Astrocyte of the spinal cord (primary cell): ENCODE measurements around the gene BTBD9.

Experiments
- DNase-seq: peaks from one replicate; pipeline ENCODE4 v3.0.0; 2011; ENCODE audit warnings: low read depth, low spot score
- H3K4me3 ChIP-seq: 2 replicates; pipeline ENCODE4 v1.5.1; 2011; ENCODE audit warnings: low read depth, mild to moderate bottlenecking, low read length, moderate library complexity
- in situ Hi-C: cut with HindIII; loops from 2 replicates; pipeline ENCODE4 v1.10.0; 2017; ENCODE audit warnings: low sequenced_read_pairs
- TF ChIP-seq, protein P1 (sequence below): IDR thresholded peaks from 2 replicates; pipeline ENCODE4 v1.5.1; 2012; ENCODE audit warnings: low read depth, mild to moderate bottlenecking, low read length, inconsistent platforms

The BTBD9 gene

DNA sequence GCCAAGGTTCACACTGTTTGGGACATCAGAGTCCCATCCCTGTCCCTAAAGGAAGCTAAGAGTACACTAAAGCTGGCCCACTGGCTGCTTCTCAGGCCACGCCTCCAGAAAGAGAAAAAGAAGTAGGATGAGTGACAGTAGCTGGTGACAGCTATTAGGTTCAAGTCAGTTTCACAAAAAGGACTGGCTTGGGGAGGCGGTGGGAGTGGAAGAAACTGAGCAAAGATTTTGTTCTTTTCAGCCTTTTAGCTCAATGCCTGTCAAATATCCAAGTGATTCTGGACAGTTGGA, 445.5 kb downstream of the BTBD9 start:
- TF ChIP-seq, protein P1, sequence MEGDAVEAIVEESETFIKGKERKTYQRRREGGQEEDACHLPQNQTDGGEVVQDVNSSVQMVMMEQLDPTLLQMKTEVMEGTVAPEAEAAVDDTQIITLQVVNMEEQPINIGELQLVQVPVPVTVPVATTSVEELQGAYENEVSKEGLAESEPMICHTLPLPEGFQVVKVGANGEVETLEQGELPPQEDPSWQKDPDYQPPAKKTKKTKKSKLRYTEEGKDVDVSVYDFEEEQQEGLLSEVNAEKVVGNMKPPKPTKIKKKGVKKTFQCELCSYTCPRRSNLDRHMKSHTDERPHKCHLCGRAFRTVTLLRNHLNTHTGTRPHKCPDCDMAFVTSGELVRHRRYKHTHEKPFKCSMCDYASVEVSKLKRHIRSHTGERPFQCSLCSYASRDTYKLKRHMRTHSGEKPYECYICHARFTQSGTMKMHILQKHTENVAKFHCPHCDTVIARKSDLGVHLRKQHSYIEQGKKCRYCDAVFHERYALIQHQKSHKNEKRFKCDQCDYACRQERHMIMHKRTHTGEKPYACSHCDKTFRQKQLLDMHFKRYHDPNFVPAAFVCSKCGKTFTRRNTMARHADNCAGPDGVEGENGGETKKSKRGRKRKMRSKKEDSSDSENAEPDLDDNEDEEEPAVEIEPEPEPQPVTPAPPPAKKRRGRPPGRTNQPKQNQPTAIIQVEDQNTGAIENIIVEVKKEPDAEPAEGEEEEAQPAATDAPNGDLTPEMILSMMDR = no peak
- DNase-seq = no peak
- in situ Hi-C loops = no loop called here

DNA sequence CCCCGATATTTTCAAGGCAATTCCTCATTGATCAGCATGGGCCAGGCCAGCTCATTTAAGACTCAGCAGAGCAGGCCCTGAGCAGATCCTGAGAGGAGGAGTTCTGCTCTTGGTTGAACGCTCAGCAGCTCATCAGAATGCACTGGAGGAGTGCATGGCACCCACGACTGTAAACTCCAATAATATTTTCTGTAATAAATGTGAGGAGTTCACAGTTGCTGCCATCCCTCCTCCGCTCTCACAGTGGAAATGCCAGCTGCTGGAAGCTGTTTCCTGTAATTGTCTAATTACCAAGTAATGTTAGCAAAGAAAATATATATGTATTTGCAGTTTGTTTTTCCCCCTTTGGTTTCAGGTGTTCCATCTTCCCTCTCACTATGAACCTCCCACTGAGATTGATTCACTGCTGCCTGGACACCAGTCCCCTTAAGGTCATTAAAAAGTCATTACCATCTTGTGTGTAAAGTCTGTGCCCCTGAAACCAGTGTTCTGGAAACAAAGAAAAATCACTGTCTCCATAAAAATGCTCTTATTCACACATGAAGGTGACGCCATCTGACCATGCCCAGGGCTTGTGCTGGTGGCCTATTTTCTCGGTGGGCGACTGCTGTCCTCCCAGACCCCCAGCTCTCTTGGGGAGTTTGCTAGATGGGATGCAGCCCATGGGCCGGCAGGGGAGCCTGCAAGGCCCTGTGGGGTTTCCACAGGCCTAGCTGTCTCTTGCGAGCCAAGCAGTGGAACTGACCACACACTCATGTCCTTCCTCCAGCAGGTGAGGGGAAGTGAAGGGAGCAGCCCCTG, 446.0 kb downstream of the BTBD9 start:
- TF ChIP-seq, protein P1 = no peak
- no peak overlapping the region for H3K4me3 ChIP-seq
- in situ Hi-C loops = no loop called here
- DNase-seq = no peak

More for the DNA sequence above, 445.5 kb downstream of the BTBD9 start:
- H3K4me3 ChIP-seq = no peak overlapping the region

DNA sequence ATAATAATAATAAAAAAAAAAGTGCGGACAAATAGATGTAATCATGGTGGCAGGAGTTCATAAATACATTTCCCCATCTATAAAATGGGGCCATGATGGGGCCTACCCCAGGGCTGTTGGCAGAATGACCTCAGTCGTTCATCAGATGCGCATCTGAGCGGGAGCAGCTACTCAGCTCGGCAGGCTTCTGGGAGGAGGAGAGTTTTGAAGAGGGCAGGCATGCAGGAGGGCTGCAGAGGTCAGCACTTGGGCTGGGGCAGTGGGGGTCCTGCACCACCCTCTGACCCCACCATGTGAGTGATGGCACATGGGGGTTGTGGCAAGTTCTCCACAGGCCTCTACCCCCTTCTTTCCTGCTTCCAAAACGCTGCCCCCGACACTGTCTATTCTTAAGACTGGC, 446.7 kb downstream of the BTBD9 start:
- H3K4me3 ChIP-seq = no peak overlapping the region
- DNase-seq = no peak
- TF ChIP-seq, protein P1 = no peak
- in situ Hi-C loops = no loop called here

DNA sequence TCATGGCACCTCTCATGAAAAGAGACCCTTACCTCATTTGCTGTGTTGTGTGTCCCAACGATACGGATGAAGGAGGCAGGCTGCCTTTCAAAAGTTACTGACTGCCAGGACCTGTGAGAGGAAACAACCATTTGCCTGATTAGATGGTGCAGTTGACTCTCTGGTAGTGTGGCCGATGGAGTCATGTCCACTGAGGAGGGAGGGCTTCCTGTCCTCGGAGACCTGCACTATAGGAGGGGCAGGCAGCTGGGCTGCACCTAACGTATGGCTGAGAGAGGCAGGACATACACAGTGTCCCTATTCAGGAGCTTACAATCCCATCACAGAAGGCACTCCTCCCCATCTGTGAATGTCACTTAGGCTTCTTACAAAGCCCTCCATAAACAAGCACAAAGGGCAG, 447.2 kb downstream of the BTBD9 start:
- TF ChIP-seq, protein P1 = no peak
- no peak overlapping the region for H3K4me3 ChIP-seq
- in situ Hi-C loops = no loop called here
- DNase-seq = no peak

DNA sequence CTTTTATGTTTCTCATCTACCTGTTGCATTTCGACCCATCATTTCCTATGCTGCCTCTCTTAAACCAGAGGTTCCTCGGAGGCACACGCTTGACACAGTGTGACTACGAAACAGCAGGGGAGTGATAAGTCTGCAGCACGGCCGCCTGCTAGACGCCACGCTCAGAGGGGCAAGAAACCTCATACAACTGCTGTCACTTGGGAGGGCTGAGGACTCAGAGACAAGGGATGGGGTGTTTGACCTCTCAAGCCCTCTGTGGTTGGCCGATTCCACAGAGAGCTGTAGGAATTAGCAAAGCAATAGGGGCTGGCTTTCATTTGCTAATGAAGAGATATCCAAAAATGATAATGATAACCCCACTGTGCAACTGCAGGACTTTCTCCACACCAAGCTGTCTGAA, 447.7 kb downstream of the BTBD9 start:
- in situ Hi-C loops = no loop called here
- no peak overlapping the region for H3K4me3 ChIP-seq
- TF ChIP-seq, protein P1 = no peak
- DNase-seq = no peak

DNA sequence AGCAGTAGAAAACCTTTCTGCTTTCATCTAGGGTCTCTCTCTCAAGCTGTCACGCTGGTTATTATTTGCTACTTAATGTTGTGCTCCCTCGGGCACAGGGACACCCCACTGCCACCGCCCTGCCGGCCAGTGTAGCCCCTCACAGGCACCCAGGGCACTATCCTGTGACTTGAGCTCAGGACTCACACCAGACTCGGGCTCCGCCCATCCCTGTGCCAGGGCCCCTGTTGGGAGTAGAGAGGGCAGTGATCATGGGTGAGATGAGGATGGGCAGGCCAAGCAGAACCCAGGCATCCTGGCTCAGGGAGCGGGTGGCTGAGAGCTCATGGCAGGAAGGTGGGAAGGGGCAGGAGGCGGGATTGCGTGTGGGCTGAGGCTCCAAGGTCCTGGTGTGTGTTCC, 448.3 kb downstream of the BTBD9 start:
- no peak overlapping the region for H3K4me3 ChIP-seq
- no peak for DNase-seq
- TF ChIP-seq, protein P1 = no peak
- in situ Hi-C loops = no loop called here
